Trophoblast cell (in vitro differentiated cells and primary cell): ENCODE data around the gene GBX1.

ENCODE experiments used
- DNase-seq, 2 donors: peaks; one replicate each; pipeline ENCODE4 v3.0.0-alpha.2; 2016
- H2AFZ ChIP-seq: 2 replicates; pipeline ENCODE4 v1.6.1; 2013; ENCODE audit warnings: low read length, moderate library complexity, mild to moderate bottlenecking; ENCODE audit not compliant: insufficient read depth, poor library complexity
- H2AK5ac ChIP-seq: 2 replicates; pipeline ENCODE4 v1.6.1; 2013; ENCODE audit warnings: mild to moderate bottlenecking, low read length
- H2BK120ac ChIP-seq: 2 replicates; pipeline ENCODE4 v1.6.1; 2013; ENCODE audit warnings: low read length, mild to moderate bottlenecking, moderate library complexity; ENCODE audit not compliant: insufficient read depth, poor library complexity
- H2BK12ac ChIP-seq: 2 replicates; pipeline ENCODE4 v1.6.1; 2013; ENCODE audit warnings: mild to moderate bottlenecking, low read length, moderate library complexity
- H2BK5ac ChIP-seq: 2 replicates; pipeline ENCODE4 v1.6.1; 2013; ENCODE audit warnings: low read length, low read depth, moderate library complexity, mild to moderate bottlenecking; ENCODE audit not compliant: poor library complexity
- H3K14ac ChIP-seq: 2 replicates; pipeline ENCODE4 v1.6.1; 2013; ENCODE audit warnings: mild to moderate bottlenecking, low read length
- H3K18ac ChIP-seq: 2 replicates; pipeline ENCODE4 v1.6.1; 2013; ENCODE audit warnings: mild to moderate bottlenecking, low read length
- H3K23ac ChIP-seq: 2 replicates; pipeline ENCODE4 v1.6.1; 2013; ENCODE audit warnings: low read length
- H3K27ac ChIP-seq: 2 replicates; pipeline ENCODE4 v1.5.1; 2013; ENCODE audit warnings: low read depth, mild to moderate bottlenecking, inconsistent platforms, low read length, moderate library complexity
- H3K27me3 ChIP-seq: 2 replicates; pipeline ENCODE4 v1.6.1; 2013; ENCODE audit warnings: inconsistent platforms, mild to moderate bottlenecking, low read length, moderate library complexity; ENCODE audit not compliant: insufficient read depth
- H3K36me3 ChIP-seq, 2 experiments: 1 replicate in 1 of 2; 2 replicates in 1 of 2; pipeline ENCODE4 v1.6.1; 2013; ENCODE audit warnings: low read length in 2 of 2, mild to moderate bottlenecking in 2 of 2, moderate library complexity in 1 of 2; ENCODE audit not compliant: insufficient read depth in 2 of 2, control insufficient read depth in 1 of 2
- H3K4ac ChIP-seq: 2 replicates; pipeline ENCODE4 v1.6.1; 2013; ENCODE audit warnings: low read depth, mild to moderate bottlenecking, low read length, moderate library complexity
- H3K4me1 ChIP-seq, 2 experiments: 1 replicate in 1 of 2; 2 replicates in 1 of 2; pipeline ENCODE4 v1.6.1; 2013; ENCODE audit warnings: low read length in 2 of 2, mild to moderate bottlenecking in 2 of 2, moderate library complexity in 1 of 2; ENCODE audit not compliant: insufficient read depth in 2 of 2, control insufficient read depth in 1 of 2
- H3K4me2 ChIP-seq: 2 replicates; pipeline ENCODE4 v1.6.1; 2013; ENCODE audit warnings: inconsistent platforms, mild to moderate bottlenecking, low read length, moderate library complexity
- H3K4me3 ChIP-seq: 2 replicates; pipeline ENCODE4 v1.5.1; 2013; ENCODE audit warnings: mild to moderate bottlenecking, low read depth, low read length, inconsistent platforms
- H3K79me1 ChIP-seq: one replicate; pipeline ENCODE4 v1.6.1; 2013; ENCODE audit warnings: low read length
- H3K79me2 ChIP-seq: 2 replicates; pipeline ENCODE4 v1.6.1; 2013; ENCODE audit warnings: low read length, mild to moderate bottlenecking; ENCODE audit not compliant: control insufficient read depth, insufficient read depth, poor library complexity
- H3K9ac ChIP-seq: 2 replicates; pipeline ENCODE4 v1.6.1; 2013; ENCODE audit warnings: mild to moderate bottlenecking, low read length
- H3K9me3 ChIP-seq: 2 replicates; pipeline ENCODE4 v1.6.1; 2013; ENCODE audit warnings: low read depth, mild to moderate bottlenecking, control low read depth, inconsistent platforms, low read length; ENCODE audit not compliant: insufficient read depth
- H4K12ac ChIP-seq: 2 replicates; pipeline ENCODE4 v1.6.1; 2013; ENCODE audit warnings: low read depth, mild to moderate bottlenecking, low read length, moderate library complexity
- H4K8ac ChIP-seq: 2 replicates; pipeline ENCODE4 v1.6.1; 2013; ENCODE audit warnings: low read depth, mild to moderate bottlenecking, low read length, moderate library complexity
- H4K91ac ChIP-seq: one replicate; pipeline ENCODE4 v1.6.1; 2013; ENCODE audit warnings: low read depth, mild to moderate bottlenecking, low read length, moderate library complexity
- WGBS: extraction: QIAGEN DNeasy Blood & Tissue Kit; methylation state at CpG from one replicate; pipeline ENCODE4 v1.1.7; 2013; ENCODE audit warnings: missing lambda C conversion rate; ENCODE audit not compliant: insufficient read length, insufficient coverage; ENCODE audit errors: extremely low coverage; 5-methylcytosine and 5-hydroxymethylcytosine counted together

The GBX1 gene

DNA sequence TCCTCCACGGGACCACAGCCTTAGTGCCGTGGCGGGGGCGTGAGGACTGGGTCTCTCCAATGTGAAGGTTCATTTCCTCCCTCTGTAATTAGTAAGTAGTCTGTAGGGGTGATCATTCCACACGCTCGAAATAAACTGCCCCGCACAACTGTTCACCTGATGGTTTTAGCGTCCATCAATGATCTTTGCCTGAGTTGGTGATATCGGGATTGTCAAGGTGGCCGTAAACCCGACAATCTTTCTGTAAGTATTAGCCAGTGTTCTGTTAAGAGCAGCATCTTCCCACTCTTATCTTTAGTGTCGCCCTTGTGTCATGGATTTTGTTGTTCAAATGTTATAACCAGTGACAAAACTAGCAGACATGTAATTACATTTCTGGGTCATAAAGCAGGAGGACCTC is 63.5 kb downstream of the GBX1 start:
- Histone ChIP-seq H2AFZ (no peak overlapping the region), H2AK5ac (no peak overlapping the region), H3K23ac (no peak overlapping the region), H2BK5ac (no peak overlapping the region), H3K4me1 (no peaks in the 10 kb centered on the region), H3K4me3 (no peak overlapping the region), H3K79me2 (peaks cover 5% of the 10 kb centered on the region), H3K27me3 (no peaks in the 10 kb centered on the region), H3K36me3 (peaks cover 9 to 12% of the 10 kb centered on the region in 2 experiments), H3K4me2 (no peak overlapping the region), H3K9ac (no peak overlapping the region), H3K18ac (no peak overlapping the region), H4K8ac (no peak overlapping the region), H3K9me3 (no peaks in the 10 kb centered on the region), H4K12ac (no peak overlapping the region), H3K14ac (no peak overlapping the region), H3K27ac (no peak overlapping the region), H3K4ac (no peak overlapping the region), H2BK120ac (no peak overlapping the region), H3K79me1 (no peaks in the 10 kb centered on the region), H4K91ac (no peak overlapping the region), H2BK12ac (no peak overlapping the region)
- no CpG with 5 or more reads among the region's 12 CpGs for WGBS
- DNase-seq = no peak

DNA sequence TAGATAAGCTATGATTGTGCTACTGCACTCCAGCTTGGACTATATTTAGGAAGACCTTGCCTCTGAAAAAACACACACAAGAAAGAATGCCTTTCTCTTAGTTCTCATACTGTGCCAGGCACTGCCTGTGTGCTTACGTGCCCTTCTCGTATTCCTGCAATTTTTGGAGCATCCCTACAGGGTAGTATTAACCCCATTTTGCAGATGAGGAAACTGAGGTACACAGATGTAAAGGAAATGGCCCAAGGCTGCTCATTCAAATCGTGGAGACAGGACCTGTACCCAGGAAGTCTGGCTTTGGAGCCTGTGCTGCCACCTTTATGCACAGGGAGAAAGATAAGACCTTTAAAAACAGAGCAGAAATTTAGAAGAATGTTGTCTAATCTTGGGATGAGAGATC is 64.5 kb downstream of the GBX1 start:
- H3K4me3 ChIP-seq = no peak overlapping the region
- no peak overlapping the region for H4K91ac ChIP-seq
- no peak overlapping the region for H2BK5ac ChIP-seq
- no CpG with 5 or more reads among the region's 3 CpGs for WGBS
- no peak overlapping the region for H4K8ac ChIP-seq
- no peaks in the 10 kb centered on the region for H3K4me1 ChIP-seq
- no peak overlapping the region for H2AK5ac ChIP-seq
- H3K14ac ChIP-seq = no peak overlapping the region
- H3K79me1 ChIP-seq = no peaks in the 10 kb centered on the region
- H3K18ac ChIP-seq = no peak overlapping the region
- no peak overlapping the region for H3K27ac ChIP-seq
- DNase-seq = no peak
- no peaks in the 10 kb centered on the region for H3K27me3 ChIP-seq
- H3K9ac ChIP-seq = no peak overlapping the region
- no peak overlapping the region for H2BK120ac ChIP-seq
- no peaks in the 10 kb centered on the region for H3K9me3 ChIP-seq
- H4K12ac ChIP-seq = no peak overlapping the region
- H3K23ac ChIP-seq = no peak overlapping the region
- no peak overlapping the region for H3K4ac ChIP-seq
- H2AFZ ChIP-seq = no peak overlapping the region
- H2BK12ac ChIP-seq = no peak overlapping the region
- no peak overlapping the region for H3K4me2 ChIP-seq
- H3K79me2 ChIP-seq = peaks cover 5% of the 10 kb centered on the region
- peaks cover 9 to 12% of the 10 kb centered on the region in 2 experiments for H3K36me3 ChIP-seq

DNA sequence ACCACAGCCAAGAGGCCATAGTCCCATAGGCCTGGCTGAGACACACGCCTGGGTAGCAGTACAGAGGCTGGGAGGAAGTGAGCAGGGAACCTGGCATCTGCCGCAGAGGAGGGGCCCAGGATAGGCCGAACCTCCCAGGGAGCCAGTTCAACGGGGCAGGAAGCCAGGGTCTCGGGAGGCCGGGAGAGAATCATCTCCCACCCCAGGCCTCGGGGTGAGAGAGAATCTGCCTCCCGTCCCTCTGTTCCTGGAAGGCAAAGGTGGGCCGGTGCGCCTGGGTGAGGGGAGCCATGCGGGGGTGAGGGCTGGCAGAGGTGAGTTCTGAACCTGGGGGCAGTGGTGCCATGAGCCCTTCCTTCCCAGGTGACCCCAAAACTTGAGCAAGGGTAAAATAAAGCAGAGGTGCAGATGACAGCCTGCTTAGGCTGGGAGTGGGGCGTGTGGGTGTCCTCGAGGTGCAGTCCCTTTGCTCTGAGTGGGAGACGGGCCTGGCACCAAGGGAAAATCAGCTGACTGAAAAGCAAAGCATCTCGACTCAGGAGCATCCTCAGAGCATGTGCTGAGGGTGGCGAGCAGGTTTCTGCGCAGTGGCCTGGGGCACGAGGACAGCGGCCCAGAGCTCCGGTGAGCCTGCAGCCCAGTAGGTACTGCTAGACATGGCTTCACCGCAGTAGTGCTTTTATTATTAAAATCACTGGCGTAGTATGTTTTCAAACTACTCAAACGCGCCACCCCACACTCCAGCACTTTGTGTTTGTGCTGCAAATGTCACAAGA is 65.7 kb downstream of the GBX1 start:
- Histone ChIP-seq H3K36me3 (peaks cover 11 to 12% of the 10 kb centered on the region in 2 experiments), H2AK5ac (no peak overlapping the region), H4K12ac (no peak overlapping the region), H3K4ac (no peak overlapping the region), H3K4me3 (no peak overlapping the region), H3K18ac (no peak overlapping the region), H2AFZ (no peak overlapping the region), H3K79me2 (peaks cover 5% of the 10 kb centered on the region), H3K27ac (no peak overlapping the region), H2BK12ac (no peak overlapping the region), H3K4me2 (no peak overlapping the region), H3K79me1 (no peaks in the 10 kb centered on the region), H3K27me3 (no peaks in the 10 kb centered on the region), H2BK120ac (no peak overlapping the region), H3K4me1 (no peaks in the 10 kb centered on the region), H2BK5ac (no peak overlapping the region), H4K91ac (no peak overlapping the region), H3K14ac (no peak overlapping the region), H3K9me3 (no peaks in the 10 kb centered on the region), H3K23ac (no peak overlapping the region), H3K9ac (no peak overlapping the region), H4K8ac (no peak overlapping the region)
- no peak for DNase-seq
- no CpG with 5 or more reads among the region's 24 CpGs for WGBS

DNA sequence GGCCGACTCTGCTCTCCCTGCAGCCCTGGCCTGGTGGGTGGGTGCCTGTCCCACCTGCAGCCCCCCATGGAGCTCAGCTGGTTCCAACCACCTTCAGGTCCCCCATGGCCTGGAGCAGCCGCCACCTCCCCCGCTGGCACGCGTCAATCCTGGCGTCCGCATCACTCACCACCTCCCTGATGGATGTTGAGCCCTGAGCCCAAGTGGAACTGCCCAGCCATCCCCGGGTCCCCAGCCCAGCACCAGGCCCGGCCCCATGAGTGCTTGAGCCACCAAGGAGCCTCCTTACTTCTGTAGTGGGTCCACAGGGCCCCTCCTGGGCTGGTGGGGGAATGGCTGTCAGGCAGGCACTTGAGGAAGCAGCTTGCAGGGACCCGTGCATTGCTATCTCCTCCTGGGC is 66.6 kb downstream of the GBX1 start:
- Histone ChIP-seq H3K79me1 (no peaks in the 10 kb centered on the region), H4K91ac (no peak overlapping the region), H2BK5ac (no peak overlapping the region), H3K9ac (no peak overlapping the region), H4K12ac (no peak overlapping the region), H2AK5ac (no peak overlapping the region), H3K4me3 (no peak overlapping the region), H2BK12ac (no peak overlapping the region), H3K79me2 (peaks cover 7% of the 10 kb centered on the region), H4K8ac (no peak overlapping the region), H3K9me3 (no peaks in the 10 kb centered on the region), H3K14ac (no peak overlapping the region), H3K27ac (no peak overlapping the region), H3K4me1 (no peaks in the 10 kb centered on the region), H3K27me3 (no peaks in the 10 kb centered on the region), H2AFZ (no peak overlapping the region), H3K36me3 (peaks cover 9 to 10% of the 10 kb centered on the region in 2 experiments), H3K4ac (peak overlapping the region; percentile 15), H3K23ac (no peak overlapping the region), H3K4me2 (no peak overlapping the region), H2BK120ac (no peak overlapping the region), H3K18ac (no peak overlapping the region)
- WGBS = no CpG with 5 or more reads among the region's 10 CpGs
- no peak for DNase-seq
